Activated T-helper 2 cell treated with anti-CD3 and anti-CD28 coated beads, Interferon-gamma antibody, Interleukin-2, Interleukin-4, amounts not matched to agents 10 μg/mL and 5 μg/mL and 100 μg/mL, durations not matched to agents 14 hours and 24 hours and 36 hours (primary cell): Measurements from ENCODE around the gene TAGAP. TPM values are rescaled to one million over a fixed set of nuclear protein-coding genes. Genes with fewer than 3 reads are reported as not detected.

Experiments
- DNase-seq: peaks from one replicate; pipeline ENCODE4 v3.0.0; 2021; ENCODE audit warnings: low spot score
- H3K27ac Mint-ChIP-seq: one replicate; pipeline ENCODE4 v1.8.0; 2021; ENCODE audit warnings: mixed read lengths
- H3K27me3 Mint-ChIP-seq: one replicate; pipeline ENCODE4 v1.8.0; 2021; ENCODE audit warnings: low read depth, mixed read lengths
- H3K36me3 Mint-ChIP-seq: one replicate; pipeline ENCODE4 v1.8.0; 2021; ENCODE audit warnings: low read depth, mixed read lengths
- H3K4me1 Mint-ChIP-seq: one replicate; pipeline ENCODE4 v1.8.0; 2021; ENCODE audit warnings: low read depth, mixed read lengths
- H3K4me3 Mint-ChIP-seq: one replicate; pipeline ENCODE4 v1.8.0; 2021; ENCODE audit warnings: low read depth, mild to moderate bottlenecking, moderate library complexity, mixed read lengths
- H3K9me3 Mint-ChIP-seq: one replicate; pipeline ENCODE4 v1.8.0; 2021; ENCODE audit warnings: mixed read lengths
- intact Hi-C: fragments of 100-400 bp; cut with micrococcal nuclease; formaldehyde crosslinking; loops from one replicate; pipeline ENCODE4 v1.15.1; 2023
- total RNA-seq: library from RNA; stranded (reverse); gene quantifications from 2 replicates; pipeline ENCODE4 v1.2.3, GENCODE V29; 2022

TAGAP gene, protein sequence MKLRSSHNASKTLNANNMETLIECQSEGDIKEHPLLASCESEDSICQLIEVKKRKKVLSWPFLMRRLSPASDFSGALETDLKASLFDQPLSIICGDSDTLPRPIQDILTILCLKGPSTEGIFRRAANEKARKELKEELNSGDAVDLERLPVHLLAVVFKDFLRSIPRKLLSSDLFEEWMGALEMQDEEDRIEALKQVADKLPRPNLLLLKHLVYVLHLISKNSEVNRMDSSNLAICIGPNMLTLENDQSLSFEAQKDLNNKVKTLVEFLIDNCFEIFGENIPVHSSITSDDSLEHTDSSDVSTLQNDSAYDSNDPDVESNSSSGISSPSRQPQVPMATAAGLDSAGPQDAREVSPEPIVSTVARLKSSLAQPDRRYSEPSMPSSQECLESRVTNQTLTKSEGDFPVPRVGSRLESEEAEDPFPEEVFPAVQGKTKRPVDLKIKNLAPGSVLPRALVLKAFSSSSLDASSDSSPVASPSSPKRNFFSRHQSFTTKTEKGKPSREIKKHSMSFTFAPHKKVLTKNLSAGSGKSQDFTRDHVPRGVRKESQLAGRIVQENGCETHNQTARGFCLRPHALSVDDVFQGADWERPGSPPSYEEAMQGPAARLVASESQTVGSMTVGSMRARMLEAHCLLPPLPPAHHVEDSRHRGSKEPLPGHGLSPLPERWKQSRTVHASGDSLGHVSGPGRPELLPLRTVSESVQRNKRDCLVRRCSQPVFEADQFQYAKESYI
- 34.3 and 38.1 TPM in 2 replicates for total RNA-seq

- intact Hi-C loops = loop anchor here (1.0 to 10.0 kb wide), 5 partner anchors 14 to 400 kb away; partner anchors contain the start of genes DYNLT1 and EZR
- Mint-ChIP-seq H3K4me3 (peak within 1 kb of the TSS; percentile 96), H3K27ac (peak within 1 kb of the TSS; percentile 98), H3K4me1 (peaks cover 46% of the 10 kb centered on the region), H3K9me3 (no peaks in the 10 kb centered on the region), H3K36me3 (peaks cover 47% of the 10 kb centered on the region), H3K27me3 (no peaks in the 10 kb centered on the region)
- DNase-seq = peak; percentile 87
Observed at GRCh38 chr6:159044899-159045727, at the start of gene TAGAP. TAGAP (minus strand) TSS chr6:159044991; CDS start chr6:159044146, 845 bp downstream.

DNA sequence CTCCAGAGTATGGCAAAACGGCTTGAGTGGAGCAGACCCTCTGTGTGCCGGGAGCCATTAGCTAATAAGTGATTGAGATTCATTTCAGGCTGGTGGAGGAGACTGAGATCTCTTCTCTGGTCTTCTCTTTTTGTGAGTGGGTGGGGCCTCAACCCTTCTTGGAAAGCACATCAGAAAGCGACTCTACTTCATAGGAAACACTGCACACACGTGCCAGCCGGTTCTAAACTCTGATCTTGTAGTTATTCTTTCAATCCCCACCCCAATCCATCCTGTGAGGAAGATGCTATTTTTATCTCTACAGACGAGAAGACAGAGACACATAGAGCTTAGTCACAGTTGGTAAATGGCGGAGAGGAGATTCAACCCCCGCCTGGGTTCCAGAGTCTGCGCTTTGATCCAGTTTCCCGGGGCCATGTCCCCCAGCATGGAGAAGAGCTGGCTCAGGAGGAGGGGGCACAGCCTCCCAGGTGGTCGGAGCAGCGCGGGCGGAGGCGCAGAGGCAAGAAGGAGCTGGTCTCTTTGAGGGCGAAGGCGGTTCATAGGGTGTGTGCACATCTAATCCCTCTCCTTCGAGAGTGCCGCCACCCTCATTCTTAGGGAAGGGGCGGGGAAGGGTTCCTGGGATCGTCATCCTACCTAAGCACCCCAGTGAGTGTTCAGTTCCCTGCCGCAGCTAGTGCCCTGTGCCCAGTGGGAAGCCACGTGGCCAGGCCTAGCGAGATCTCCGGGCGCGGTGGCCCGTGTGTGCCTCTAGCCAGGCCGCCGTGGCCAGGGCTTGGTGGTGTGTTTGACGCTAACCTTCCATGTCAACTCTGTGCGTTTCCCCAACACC, 49.0 kb upstream of the TAGAP start:
- Mint-ChIP-seq H3K27ac (peak overlapping the region; percentile 87), H3K9me3 (no peaks in the 10 kb centered on the region), H3K4me3 (peak overlapping the region; percentile 57), H3K4me1 (peaks cover 66% of the 10 kb centered on the region), H3K27me3 (no peaks in the 10 kb centered on the region), H3K36me3 (no peaks in the 10 kb centered on the region)
- DNase-seq = no peak
- intact Hi-C loops = loop anchor here (2.0 kb wide), 1 partner anchor 31 kb away; no protein-coding TSS in a partner anchor

DNA sequence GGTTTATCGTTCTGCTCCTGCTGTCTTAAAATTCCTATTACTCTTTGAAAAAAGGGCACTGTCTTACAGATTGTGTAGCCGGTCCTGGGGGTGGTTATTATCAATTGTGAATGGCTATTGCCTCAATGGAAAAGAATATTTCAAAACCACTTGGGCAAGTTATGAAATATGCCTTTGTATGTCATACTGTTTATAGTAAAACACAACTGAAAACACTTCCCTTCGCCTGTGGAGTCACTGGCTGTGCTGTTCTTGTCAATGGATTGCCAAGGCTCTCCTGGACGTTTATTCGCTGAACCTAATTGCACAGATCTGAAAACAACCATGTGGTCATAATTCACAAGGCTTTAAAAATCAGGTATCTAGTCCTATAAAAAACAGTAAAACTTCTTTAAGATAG, 47.8 kb upstream of the TAGAP start:
- Mint-ChIP-seq H3K27ac (no peak overlapping the region), H3K27me3 (no peaks in the 10 kb centered on the region), H3K9me3 (no peaks in the 10 kb centered on the region), H3K4me1 (peaks cover 57% of the 10 kb centered on the region), H3K4me3 (no peak overlapping the region), H3K36me3 (no peaks in the 10 kb centered on the region)
- intact Hi-C loops = no loop called here
- DNase-seq = no peak

- H3K4me1 Mint-ChIP-seq = peaks cover 48% of the 10 kb centered on the region
- intact Hi-C loops = no loop called here
- no peak overlapping the region for H3K4me3 Mint-ChIP-seq
- H3K27ac Mint-ChIP-seq = no peak overlapping the region
- H3K9me3 Mint-ChIP-seq = no peaks in the 10 kb centered on the region
- no peaks in the 10 kb centered on the region for H3K27me3 Mint-ChIP-seq
- no peak for DNase-seq
- H3K36me3 Mint-ChIP-seq = no peaks in the 10 kb centered on the region
Observed at GRCh38 chr6:159090530-159091480, 46.0 kb upstream of the TAGAP start.

GRCh38 chr6:159089909-159090308, 45.1 kb upstream of the TAGAP start:
- no peaks in the 10 kb centered on the region for H3K27me3 Mint-ChIP-seq
- no peaks in the 10 kb centered on the region for H3K36me3 Mint-ChIP-seq
- H3K9me3 Mint-ChIP-seq = no peaks in the 10 kb centered on the region
- no peak overlapping the region for H3K27ac Mint-ChIP-seq
- intact Hi-C loops = no loop called here
- H3K4me3 Mint-ChIP-seq = no peak overlapping the region
- peaks cover 40% of the 10 kb centered on the region for H3K4me1 Mint-ChIP-seq
- DNase-seq = no peak

GRCh38 chr6:159089443-159089842, 44.7 kb upstream of the TAGAP start:
- Mint-ChIP-seq H3K36me3 (no peaks in the 10 kb centered on the region), H3K4me1 (peaks cover 36% of the 10 kb centered on the region), H3K27ac (no peak overlapping the region), H3K9me3 (no peaks in the 10 kb centered on the region), H3K4me3 (no peak overlapping the region), H3K27me3 (no peaks in the 10 kb centered on the region)
- no peak for DNase-seq
- intact Hi-C loops = no loop called here

DNA sequence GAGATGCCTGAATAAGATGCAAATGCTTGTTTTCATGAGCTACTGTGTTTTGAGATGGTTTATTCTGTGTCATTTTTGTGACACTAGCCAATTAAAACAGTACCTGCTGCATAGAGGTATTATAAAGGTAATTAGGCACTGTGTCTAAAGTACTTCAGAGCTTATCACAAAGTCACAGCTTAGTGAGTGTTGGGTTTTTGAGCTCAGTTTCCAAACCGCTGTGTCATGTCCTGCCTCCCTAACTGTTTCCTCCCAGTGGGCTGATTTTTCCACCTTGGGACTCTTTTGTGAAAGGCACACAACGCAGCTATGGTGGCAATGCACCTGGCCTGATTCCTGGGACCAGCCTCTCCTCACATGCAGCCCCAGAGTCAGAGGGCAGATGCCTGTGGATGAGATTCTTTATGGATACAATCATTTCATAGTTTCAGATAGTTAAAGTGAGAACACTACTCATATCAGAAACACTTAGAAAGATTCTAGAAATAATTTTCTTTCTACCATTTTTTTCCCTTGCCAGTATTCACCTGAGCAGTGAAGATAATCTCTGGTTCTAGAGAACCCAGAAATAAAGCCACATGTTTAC, 41.3 kb upstream of the TAGAP start:
- Mint-ChIP-seq H3K4me3 (no peak overlapping the region), H3K27me3 (no peaks in the 10 kb centered on the region), H3K4me1 (peaks cover 21% of the 10 kb centered on the region), H3K9me3 (no peaks in the 10 kb centered on the region), H3K27ac (no peak overlapping the region), H3K36me3 (no peaks in the 10 kb centered on the region)
- intact Hi-C loops = no loop called here
- no peak for DNase-seq

DNA sequence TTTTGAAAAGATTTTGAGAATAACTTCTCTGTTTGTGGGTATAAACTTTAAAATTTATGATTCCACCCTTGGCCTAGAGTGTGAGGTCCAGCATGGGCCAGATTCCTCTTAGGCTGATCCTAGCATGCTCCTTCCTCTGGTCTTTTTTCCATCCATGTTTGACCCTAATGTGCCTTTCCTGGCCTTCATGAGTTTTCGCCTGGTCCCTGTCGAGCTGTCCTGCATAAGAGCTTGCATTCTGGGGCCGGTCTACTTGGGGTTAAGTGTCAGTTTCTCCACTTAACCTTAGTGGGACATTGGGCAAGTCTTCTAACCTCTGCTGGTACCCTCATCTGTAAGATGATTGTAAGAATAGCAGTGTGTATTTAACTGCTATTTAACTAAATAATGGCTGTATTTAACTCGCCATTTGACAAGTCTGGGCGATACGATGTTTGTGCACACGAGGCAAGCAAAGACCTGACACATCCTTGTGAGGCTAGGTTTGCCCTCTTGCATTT, 40.7 kb upstream of the TAGAP start:
- intact Hi-C loops = no loop called here
- H3K27me3 Mint-ChIP-seq = no peaks in the 10 kb centered on the region
- DNase-seq = no peak
- no peaks in the 10 kb centered on the region for H3K36me3 Mint-ChIP-seq
- no peak overlapping the region for H3K4me3 Mint-ChIP-seq
- peaks cover 20% of the 10 kb centered on the region for H3K4me1 Mint-ChIP-seq
- no peak overlapping the region for H3K27ac Mint-ChIP-seq
- no peaks in the 10 kb centered on the region for H3K9me3 Mint-ChIP-seq

GRCh38 chr6:159084493-159085091, 39.8 kb upstream of the TAGAP start:
- intact Hi-C loops = no loop called here
- H3K9me3 Mint-ChIP-seq = no peaks in the 10 kb centered on the region
- no peak for DNase-seq
- no peak overlapping the region for H3K27ac Mint-ChIP-seq
- H3K4me3 Mint-ChIP-seq = no peak overlapping the region
- H3K27me3 Mint-ChIP-seq = no peaks in the 10 kb centered on the region
- no peaks in the 10 kb centered on the region for H3K36me3 Mint-ChIP-seq
- H3K4me1 Mint-ChIP-seq = peaks cover 18% of the 10 kb centered on the region

GRCh38 chr6:159083146-159083545, 38.4 kb upstream of the TAGAP start:
- Mint-ChIP-seq H3K4me1 (peaks cover 21% of the 10 kb centered on the region), H3K27ac (no peak overlapping the region)
- intact Hi-C loops = no loop called here

More at GRCh38 chr6:159083146-159083545, 38.4 kb upstream of the TAGAP start:
- Mint-ChIP-seq H3K36me3 (no peaks in the 10 kb centered on the region), H3K9me3 (no peaks in the 10 kb centered on the region), H3K27me3 (no peaks in the 10 kb centered on the region), H3K4me3 (no peak overlapping the region)
- DNase-seq = no peak
